HCEC 1CT (cell line): ENCODE measurements around the gene IL22RA2.

Experiments used
- DNase-seq: peaks from one replicate; pipeline ENCODE4 v3.0.0-alpha.2; 2017

Gene IL22RA2

GRCh38 chr6:137193256-137194070 lies 20.0 kb upstream of the IL22RA2 start:
- DNase-seq = no peak

- no peak for DNase-seq
These were observed 19.4 kb upstream of the IL22RA2 start for GRCh38 chr6:137192821-137193220.

- no peak for DNase-seq
These were observed 18.2 kb upstream of the IL22RA2 start for GRCh38 chr6:137191670-137192069.

- DNase-seq = no peak
These were observed 17.8 kb upstream of the IL22RA2 start for GRCh38 chr6:137191236-137191635.

GRCh38 chr6:137190583-137191094 lies 17.2 kb upstream of the IL22RA2 start:
- no peak for DNase-seq

GRCh38 chr6:137188855-137189254 lies 15.4 kb upstream of the IL22RA2 start:
- DNase-seq = no peak

- no peak for DNase-seq
These were observed 11.8 kb upstream of the IL22RA2 start for GRCh38 chr6:137185290-137185689.

GRCh38 chr6:137182654-137183073 lies 9.2 kb upstream of the IL22RA2 start:
- no peak for DNase-seq

GRCh38 chr6:137181891-137182653 lies 8.6 kb upstream of the IL22RA2 start:
- no peak for DNase-seq

- no peak for DNase-seq
These were observed 4.2 kb upstream of the IL22RA2 start for GRCh38 chr6:137177611-137178010.

GRCh38 chr6:137176729-137177128 lies 3.3 kb upstream of the IL22RA2 start:
- DNase-seq = no peak

- no peak for DNase-seq
These were observed 2.4 kb upstream of the IL22RA2 start for GRCh38 chr6:137175868-137176245.

- DNase-seq = no peak
These were observed 1.9 kb upstream of the IL22RA2 start for GRCh38 chr6:137175157-137175867.

GRCh38 chr6:137172734-137173431 lies 561 bp downstream of the IL22RA2 start:
- DNase-seq = no peak

- DNase-seq = no peak
These were observed 1.4 kb downstream of the IL22RA2 start for GRCh38 chr6:137171824-137172733.

GRCh38 chr6:137171053-137171374 lies 2.4 kb downstream of the IL22RA2 start:
- no peak for DNase-seq

GRCh38 chr6:137170266-137171052 lies 3.0 kb downstream of the IL22RA2 start:
- no peak for DNase-seq

- DNase-seq = no peak
These were observed 5.6 kb downstream of the IL22RA2 start for GRCh38 chr6:137167702-137168377.

- no peak for DNase-seq
These were observed 7.0 kb downstream of the IL22RA2 start for GRCh38 chr6:137166247-137167098.
